ENCODE results near the gene STXBP5.

The STXBP5 gene

GRCh38 chr6:147178355-147178754, 25.9 kb upstream of the STXBP5 start:
- no peak for TF ChIP-seq ZFX (IDR thresholded peaks at IDR 0.05)
- TF ChIP-seq CTCF (conservative IDR thresholded peaks at IDR 0.05): no peak
- H3K27ac ChIP-seq: no peak overlapping the region

- H3K27ac ChIP-seq: no peak overlapping the region
- TF ChIP-seq ZFX (IDR thresholded peaks at IDR 0.05) (no peak), CTCF (conservative IDR thresholded peaks at IDR 0.05) (no peak)
Observed at GRCh38 chr6:147179809-147180208, 24.4 kb upstream of the STXBP5 start.

- peak overlapping the region; percentile 75 for H3K27ac ChIP-seq
- no peak for TF ChIP-seq CTCF (conservative IDR thresholded peaks at IDR 0.05)
- no peak for TF ChIP-seq ZFX (IDR thresholded peaks at IDR 0.05)
Observed at GRCh38 chr6:147180926-147181325, 23.3 kb upstream of the STXBP5 start.

- TF ChIP-seq CTCF (conservative IDR thresholded peaks at IDR 0.05) (no peak), ZFX (IDR thresholded peaks at IDR 0.05) (no peak)
- no peak overlapping the region for H3K27ac ChIP-seq
Observed at GRCh38 chr6:147184379-147184778, 19.8 kb upstream of the STXBP5 start.

- no peak overlapping the region for H3K27ac ChIP-seq
- TF ChIP-seq ZFX (IDR thresholded peaks at IDR 0.05): no peak
- TF ChIP-seq CTCF (conservative IDR thresholded peaks at IDR 0.05): no peak
Observed at GRCh38 chr6:147185216-147185615, 19.0 kb upstream of the STXBP5 start.

- no peak for TF ChIP-seq ZFX (IDR thresholded peaks at IDR 0.05)
- TF ChIP-seq CTCF (conservative IDR thresholded peaks at IDR 0.05): no peak
- H3K27ac ChIP-seq: no peak overlapping the region
Observed at GRCh38 chr6:147190556-147190955, 13.7 kb upstream of the STXBP5 start.

GRCh38 chr6:147192278-147192911, 11.8 kb upstream of the STXBP5 start:
- TF ChIP-seq CTCF (conservative IDR thresholded peaks at IDR 0.05): no peak
- no peak for TF ChIP-seq ZFX (IDR thresholded peaks at IDR 0.05)
- peak overlapping the region; percentile 56; the same call in 1 of the 2 replicates for H3K27ac ChIP-seq
